Left forelimb (tissue), 1 donor: ENCODE data around the gene UBXN1.
A peak's percentile ranks its signal among the peaks of the same experiment; 100 is the strongest.
"Not testable (repeated sequence)": the region's sequence is repeated elsewhere in the genome, so short reads cannot be mapped to it uniquely, and the experiment has no call there.

Experiments
- DNase-seq: peaks from one replicate; pipeline ENCODE4 v3.0.0-alpha.2; 2018; ENCODE audit warnings: low spot score

Gene UBXN1

GRCh38 chr11:62708392-62708791 lies 29.5 kb upstream of the UBXN1 start:
- DNase-seq = no peak

DNA sequence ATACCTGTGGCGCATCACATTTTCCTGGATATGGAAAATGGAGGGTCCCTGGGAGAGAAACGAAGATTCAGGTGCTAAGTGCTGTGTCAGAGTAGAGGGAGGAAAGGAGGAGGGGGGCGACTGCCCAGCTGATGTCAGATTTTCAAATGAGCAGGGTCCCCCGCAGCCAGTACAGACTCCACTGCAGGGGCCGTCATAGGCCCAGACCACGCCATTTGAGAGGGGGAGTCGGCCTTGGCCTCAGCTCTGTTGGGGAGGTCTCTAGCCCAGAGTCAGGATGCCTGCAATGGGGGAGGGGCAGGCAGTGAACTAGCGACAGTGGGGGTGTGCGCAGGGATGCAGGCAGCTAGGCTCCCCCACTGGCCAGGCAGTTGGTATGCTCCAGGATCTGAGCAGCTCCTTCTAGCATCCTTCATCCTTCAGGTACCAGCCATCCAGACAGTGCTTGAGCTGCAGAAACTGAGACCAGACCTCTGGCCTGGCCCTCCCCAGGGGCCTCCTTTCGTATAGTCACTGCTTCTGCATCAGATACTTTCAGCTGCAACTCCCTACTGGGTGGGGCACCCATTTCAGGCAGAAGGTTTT lies 28.5 kb upstream of the UBXN1 start, which contains the start of the genes BSCL2 and GNG3:
Gene BSCL2, minus strand, starts transcription at position 148 of the 585 bp plus-strand sequence. CDS start 229 bp downstream, outside the sequence.
Gene GNG3, plus strand, starts transcription at position 400 of the 585 bp plus-strand sequence. CDS start 620 bp downstream, outside the sequence.
- no peak for DNase-seq

DNA sequence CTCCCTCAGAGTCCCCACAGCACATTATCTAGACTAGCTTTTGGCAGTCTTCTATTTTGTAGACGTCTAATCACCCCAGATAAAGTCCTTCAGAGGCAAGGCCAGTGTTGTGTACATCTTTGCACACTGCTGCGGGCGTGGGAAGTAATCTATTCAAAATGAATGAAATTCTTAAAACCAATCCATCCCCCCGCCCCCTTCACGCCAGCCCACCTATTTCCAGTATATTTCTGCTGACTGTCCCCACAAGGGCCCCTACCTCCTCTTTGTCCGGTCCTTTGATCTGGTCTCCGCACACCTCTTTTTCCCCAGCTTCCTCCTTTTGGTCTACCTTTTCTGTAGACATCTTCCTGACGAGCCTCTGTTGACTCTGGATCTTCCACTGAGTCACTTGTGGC lies 28.0 kb upstream of the UBXN1 start:
- DNase-seq = no peak

DNA sequence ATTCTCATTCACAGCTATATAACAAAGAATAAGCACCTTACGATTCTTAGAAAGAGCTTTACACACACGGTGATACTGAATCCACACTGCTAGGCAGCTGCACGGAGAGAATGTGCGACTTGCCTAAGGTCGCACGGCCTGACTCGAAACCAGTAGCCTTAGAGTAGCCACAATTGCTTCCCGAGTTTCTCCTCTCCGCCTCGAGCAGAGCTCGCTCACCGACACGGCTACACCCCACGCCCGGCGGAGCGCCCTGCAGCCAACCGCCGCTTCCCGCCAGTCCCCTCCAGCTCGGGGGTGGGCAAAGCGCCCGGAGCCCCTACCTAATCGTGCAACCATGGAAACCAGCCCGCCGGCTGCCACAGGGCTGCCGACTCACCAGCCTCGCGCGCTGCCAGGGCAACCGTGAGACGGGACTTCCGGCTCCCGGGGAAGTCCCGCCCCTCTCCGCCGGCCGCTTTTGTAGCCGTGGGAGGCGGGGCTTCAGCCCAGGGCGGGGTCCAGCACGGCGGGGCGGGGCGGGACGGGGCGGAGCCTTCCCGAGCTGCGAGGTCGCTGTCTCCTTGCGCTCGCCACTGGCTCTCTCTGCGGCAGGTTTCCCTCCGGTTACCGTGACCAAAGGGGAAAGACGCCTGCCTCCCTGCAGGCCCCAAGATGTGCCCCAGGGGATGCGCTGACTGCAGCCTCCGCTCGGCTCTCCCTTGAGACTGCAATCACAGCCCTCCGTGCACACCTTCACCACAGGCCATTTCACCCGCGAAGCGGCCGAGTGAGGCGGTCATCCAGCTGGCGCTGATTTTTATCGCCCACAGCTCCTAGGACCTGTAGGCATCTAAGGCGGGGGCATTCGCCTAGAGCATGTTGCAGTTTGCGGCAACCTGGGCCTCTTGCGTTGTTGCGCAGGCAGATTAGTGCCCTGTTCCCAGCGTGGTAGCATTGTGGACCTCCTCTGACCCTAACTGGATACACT lies 27.3 kb upstream of the UBXN1 start:
- DNase-seq = peak; percentile 97

- DNase-seq = no peak
Measured at GRCh38 chr11:62705413-62705812, 26.5 kb upstream of the UBXN1 start.

DNA sequence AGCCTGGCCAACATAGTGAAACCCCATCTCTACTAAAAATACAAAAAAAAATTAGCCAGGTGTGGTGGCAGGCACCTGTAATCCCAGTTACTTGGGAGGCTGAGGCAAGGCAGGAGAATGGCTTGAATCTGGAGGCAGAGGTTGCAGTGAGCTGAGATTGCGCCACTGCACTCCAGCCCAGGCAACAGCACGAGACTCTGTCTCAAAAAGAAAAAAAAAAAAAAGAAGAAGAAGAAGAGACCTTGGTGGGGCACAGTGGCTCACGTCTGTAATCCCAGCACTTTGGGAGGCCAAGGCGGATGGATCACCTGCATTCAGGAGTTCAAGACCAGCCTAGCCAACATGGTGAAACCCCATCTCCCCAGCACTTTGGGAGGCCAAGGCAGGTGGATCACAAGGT lies 25.0 kb upstream of the UBXN1 start:
- not testable (repeated sequence) for DNase-seq

GRCh38 chr11:62702246-62702645 lies 23.4 kb upstream of the UBXN1 start:
- no peak for DNase-seq

DNA sequence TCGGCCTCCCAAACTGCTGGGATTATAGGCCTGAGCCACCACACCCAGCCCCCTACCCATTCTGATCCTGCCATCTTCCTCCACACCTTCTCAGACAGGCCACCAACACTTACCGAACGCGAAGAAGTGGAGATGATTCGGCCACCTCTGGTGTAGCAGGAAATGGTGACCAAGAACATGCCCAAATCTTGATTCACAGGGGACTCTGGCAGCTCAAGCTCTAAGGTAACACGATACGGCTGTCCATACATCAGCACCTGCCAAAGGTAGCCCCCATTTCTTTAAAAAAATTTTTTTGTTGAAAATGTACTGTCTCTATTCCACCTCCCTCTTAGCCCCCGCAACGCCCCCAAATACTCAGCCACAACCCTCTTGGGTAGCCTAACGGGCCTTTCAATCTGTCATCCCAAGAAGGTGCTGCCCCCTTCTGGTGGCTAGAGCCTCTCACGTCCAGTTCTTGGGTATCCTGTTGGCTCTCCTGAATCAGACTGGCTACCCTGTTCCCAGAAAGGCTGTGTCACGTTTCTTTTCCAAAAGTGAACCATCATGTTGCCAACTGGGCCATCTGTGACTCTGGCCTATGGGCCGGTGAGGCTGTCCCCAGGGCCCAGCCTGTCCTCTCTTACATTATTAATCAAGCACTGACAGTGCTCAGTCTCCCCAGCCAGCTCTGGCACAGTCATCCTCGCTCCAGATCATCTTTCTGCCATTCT lies 15.7 kb upstream of the UBXN1 start:
- peak; percentile 78 for DNase-seq

DNA sequence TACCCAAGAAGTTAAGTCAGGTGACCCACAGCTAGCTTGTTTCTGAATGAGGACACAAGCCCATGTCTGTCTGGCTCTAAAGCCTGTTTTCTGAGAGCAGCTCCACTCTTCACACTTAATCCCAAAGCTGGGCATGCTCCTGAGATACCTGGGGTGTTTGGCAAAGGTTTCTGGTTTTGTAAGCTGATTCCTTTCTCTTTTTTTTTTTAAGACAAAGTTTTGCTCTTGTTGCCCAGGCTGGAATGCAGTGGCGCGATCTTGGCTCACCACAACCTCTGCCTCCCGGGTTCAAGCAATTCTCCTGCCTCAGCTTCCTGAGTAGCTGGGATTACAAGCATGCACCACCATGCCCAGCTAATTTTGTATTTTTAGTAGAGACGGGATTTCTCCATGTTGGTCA lies 14.8 kb upstream of the UBXN1 start:
- not testable (repeated sequence) for DNase-seq

DNA sequence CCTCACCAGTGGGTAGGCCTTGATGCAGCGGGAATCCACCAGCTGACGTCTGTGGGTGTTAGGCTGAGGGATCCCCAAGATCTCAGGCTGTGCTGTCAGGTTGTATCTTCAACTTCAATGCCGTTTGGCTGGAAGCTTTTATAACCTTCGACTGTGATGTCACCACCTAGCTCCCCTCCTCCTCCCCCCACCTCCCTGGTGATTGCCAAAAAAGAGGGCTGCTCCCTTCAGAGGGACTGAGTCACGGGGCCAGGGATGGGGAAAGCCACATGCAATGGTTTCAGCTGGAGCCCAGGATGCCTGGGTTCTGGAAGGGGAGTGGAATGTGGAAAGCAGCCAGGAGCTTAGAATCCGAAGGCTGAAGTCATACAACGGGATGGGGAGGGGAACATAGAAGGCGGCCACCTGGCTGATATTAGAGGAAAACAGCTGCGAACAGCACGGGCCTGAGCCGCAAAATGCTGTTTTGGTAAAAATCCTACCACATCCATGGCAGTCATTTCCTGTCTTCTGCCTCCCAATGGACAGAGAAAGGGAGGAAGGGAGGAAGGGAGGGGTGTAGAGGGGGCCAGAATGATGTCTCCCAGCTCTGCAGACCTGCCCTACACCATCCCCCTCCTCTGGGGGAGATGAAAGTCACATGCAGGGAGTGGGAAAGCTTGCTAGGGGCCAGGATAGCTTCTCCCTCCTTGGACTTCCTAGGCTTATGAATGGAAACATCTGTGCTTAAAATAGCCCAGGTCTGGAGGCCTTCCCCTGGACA lies 10.7 kb upstream of the UBXN1 start, which contains the start of gene LRRN4CL:
Gene LRRN4CL, minus strand, starts transcription at position 110 of the 763 bp plus-strand sequence. CDS start 1,022 bp downstream, outside the sequence.
- peak; percentile 85 for DNase-seq

DNA sequence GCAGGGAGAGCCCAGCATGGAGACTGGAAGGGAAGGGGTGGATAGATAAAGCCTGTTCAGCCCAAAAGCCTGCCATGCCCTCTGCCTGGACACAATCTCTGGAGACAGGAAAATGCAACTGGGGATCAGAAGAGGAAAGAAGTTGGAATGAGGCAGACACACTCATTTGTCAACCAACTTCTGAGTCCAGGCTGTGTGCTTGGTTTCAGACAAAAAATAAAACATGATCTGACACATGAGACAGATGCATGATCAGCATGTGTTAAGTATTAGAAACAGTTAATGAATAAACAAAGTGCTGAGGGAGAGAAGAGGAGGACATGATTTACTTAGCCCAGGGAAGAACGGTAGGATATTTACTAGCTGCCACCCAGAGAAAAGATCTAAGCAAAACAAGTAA lies 9.6 kb upstream of the UBXN1 start:
- no peak for DNase-seq

GRCh38 chr11:62687508-62688396 lies 8.9 kb upstream of the UBXN1 start:
- DNase-seq = no peak

GRCh38 chr11:62682518-62682917 lies 3.6 kb upstream of the UBXN1 start:
- DNase-seq = no peak

- DNase-seq = no peak
Measured at GRCh38 chr11:62680825-62681240, 2.0 kb upstream of the UBXN1 start.

GRCh38 chr11:62678433-62678769 lies 472 bp downstream of the UBXN1 start:
- DNase-seq = no peak

DNA sequence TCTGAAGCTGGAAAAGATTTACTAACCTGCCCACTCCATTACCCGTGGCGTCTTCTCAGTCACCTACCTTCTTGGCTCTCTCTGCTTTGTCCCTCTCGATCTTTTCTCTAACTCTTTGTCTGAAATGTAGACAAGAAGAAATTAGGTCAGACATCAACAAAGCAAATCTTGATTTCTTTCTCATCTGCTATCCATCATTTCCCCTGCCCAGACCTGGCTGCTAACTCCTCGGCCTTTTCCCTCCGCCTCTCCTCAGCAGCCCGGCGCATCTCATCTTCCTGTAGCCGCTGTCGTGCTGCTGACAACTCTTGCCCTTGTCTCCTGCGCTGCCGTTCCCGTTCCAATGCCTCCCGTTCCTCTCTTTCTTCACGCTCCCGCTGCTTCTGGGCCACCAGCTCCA lies 1.2 kb downstream of the UBXN1 start:
- DNase-seq = no peak

DNA sequence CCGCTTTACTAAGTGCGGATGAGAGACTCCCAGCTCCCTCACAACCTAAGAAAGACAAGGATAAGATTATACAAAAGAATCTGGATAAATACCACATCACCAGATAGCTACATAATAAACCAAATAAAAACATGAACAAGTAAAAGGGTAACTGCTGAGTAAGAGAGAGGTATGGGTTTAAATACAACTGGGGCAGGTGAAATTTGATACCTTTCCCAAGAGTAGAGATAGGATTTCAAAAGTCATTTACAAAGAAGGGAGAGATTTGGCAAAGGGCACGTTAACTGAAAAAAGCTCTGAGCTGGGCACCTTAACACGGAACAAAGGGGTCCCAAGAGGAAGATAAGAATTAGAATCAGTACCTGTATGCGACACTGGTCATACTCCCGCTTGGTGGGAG lies 1.7 kb downstream of the UBXN1 start:
- no peak for DNase-seq

DNA sequence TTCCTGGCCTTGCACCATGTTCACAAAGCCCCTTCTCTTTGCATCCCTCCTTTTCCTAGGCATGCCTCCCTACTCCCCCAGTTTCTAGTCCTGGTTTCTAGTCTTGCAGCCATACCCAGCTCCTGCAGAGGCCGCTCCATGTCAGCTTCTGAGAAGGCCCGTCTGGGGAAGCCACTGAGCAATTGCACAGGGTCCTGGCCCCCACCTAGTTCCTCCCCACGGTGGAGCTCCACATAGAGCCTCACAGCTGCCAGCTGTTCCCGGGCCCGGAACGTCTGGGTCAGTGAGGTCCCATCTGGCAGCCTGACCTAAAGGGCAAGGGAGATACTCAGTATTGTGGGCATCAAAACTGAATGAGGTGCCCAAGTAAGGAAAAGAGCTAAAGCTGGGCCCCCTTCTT lies 2.2 kb downstream of the UBXN1 start:
- DNase-seq = no peak

- DNase-seq = not testable (repeated sequence)
Measured at GRCh38 chr11:62675415-62675814, 3.5 kb downstream of the UBXN1 start.

DNA sequence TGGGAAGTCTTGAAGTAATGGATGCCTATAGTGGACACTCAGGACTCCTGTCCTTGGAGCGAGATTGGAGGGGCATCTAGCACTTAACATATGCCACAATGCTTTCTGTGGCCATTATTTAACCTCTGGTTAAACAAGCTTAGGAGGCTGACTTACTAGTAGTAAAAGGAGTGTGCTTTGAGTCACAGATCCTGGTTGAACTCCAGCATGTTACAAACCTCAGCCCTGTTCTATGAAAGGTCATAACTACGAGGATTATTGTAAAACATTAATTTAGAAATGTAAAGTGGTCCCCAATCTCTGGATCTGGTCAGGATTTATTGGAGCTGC lies 5.7 kb downstream of the UBXN1 start:
- no peak for DNase-seq
